HepG2 (cell line): Measurements from ENCODE around the gene LMAN2L. TPM values are rescaled to one million over a fixed set of nuclear protein-coding genes. Genes with fewer than 3 reads are reported as not detected.

Experiments used
- ELF3 ChIP-seq: IDR thresholded peaks from 2 replicates; pipeline ENCODE4 v1.6.1; 2016; ENCODE audit warnings: missing genetic modification reagents, missing compliant biosample characterization
- SNAPC2 ChIP-seq: sonication (generic); formaldehyde crosslinking; IDR thresholded peaks from 2 replicates; pipeline ENCODE4 v1.8.1; 2022; ENCODE audit warnings: mild to moderate bottlenecking, missing genetic modification reagents
- STAG1 ChIP-seq: sonication (generic); formaldehyde crosslinking; IDR thresholded peaks from 2 replicates; pipeline ENCODE4 v1.4.0; 2020; ENCODE audit warnings: missing genetic modification reagents
- polyA plus RNA-seq, 8 experiments: library from polyadenylated mRNA; depleted of rRNA in 3 of 8; stranded (reverse) in 7 of 8; unstranded in 1 of 8; fragments of >200 nt; fragmentation: Illumina TruSeq in 4 of 8; extraction: Trizol in 4 of 8; gene quantifications; 2 replicates each; pipeline versions ENCODE4 v1.2.1 to v1.2.3, GENCODE V29; 2011 to 2016; ENCODE audit warnings: low read depth in 4 of 8, missing spikeins in 1 of 8, mixed read lengths in 1 of 8; ENCODE audit not compliant: insufficient read depth in 1 of 8
- total RNA-seq, 5 experiments: library from RNA; depleted of rRNA; stranded (reverse); fragments of >200 nt; fragmentation: Illumina TruSeq; extraction: Trizol; gene quantifications; 2 replicates each; pipeline ENCODE4 v1.2.3, GENCODE V29; 2016; ENCODE audit warnings: low read depth in 1 of 5
- TF ChIP-seq, protein P1 (sequence below): sonication (generic); formaldehyde crosslinking; IDR thresholded peaks from one replicate; pipeline ENCODE4 v1.5.1; 2020; ENCODE audit warnings: mild to moderate bottlenecking, missing genetic modification reagents; ENCODE audit errors: not compliant biosample characterization
- TF ChIP-seq, protein P2 (sequence below): sonication (generic); formaldehyde crosslinking; IDR thresholded peaks from 2 replicates; pipeline ENCODE4 v1.4.0; 2020; ENCODE audit warnings: missing genetic modification reagents; ENCODE audit errors: not compliant biosample characterization
- TF ChIP-seq, protein P3 (sequence below): sonication (generic); formaldehyde crosslinking; IDR thresholded peaks from 2 replicates; pipeline ENCODE4 v1.5.1; 2020; ENCODE audit warnings: mild to moderate bottlenecking, missing genetic modification reagents
- TF ChIP-seq, protein P4 (sequence below): sonication (generic); formaldehyde crosslinking; IDR thresholded peaks from 2 replicates; pipeline ENCODE4 v1.4.0; 2020; ENCODE audit warnings: missing genetic modification reagents
- TF ChIP-seq, protein P5 (sequence below): sonication (generic); formaldehyde crosslinking; IDR thresholded peaks from 2 replicates; pipeline ENCODE4 v1.4.0; 2020; ENCODE audit warnings: mild to moderate bottlenecking, missing genetic modification reagents

The LMAN2L gene
- total and polyA plus RNA-seq, 2 of the 13 experiments (the other 11 are each of a cell fraction or from before 2014, with no cell fraction given), result 39.1 to 57.9 TPM

DNA sequence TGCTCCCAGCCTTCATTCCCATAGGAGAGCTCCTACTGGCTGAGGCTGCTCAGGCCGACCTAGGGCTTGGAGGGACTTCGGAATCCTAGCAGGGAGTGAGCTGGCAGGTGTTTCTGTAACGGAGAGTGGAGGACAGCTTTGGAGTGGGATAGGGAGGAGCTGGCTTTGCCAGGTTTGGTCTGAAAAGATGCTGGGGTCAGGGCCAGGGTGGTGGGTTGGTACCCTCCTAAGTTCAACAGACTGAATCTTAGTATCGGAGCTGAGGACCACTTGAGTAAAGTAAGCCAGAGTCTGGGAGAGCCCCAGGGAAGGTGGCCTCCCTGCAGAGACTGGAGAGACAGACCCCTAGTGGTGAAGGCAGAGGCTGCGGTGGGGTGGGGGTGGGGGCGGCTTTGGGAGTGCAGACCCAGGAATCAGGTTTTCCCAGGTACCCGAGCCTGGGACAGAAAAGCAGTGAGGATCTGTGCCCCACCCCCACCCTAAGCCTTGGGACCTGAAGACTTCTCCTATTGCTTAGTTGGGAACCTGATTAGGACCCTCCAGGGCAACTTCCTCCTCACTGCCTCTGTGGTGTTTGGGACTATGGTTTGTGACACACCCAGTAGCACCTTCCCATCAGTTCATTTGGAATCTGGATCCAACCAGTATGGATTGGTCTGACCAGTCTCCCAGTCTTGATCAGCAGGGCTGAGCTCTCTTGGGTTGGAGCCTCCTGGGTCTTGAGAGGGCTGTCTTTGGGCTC, 23.8 kb upstream of the LMAN2L start (continued):
- TF ChIP-seq, protein P1, sequence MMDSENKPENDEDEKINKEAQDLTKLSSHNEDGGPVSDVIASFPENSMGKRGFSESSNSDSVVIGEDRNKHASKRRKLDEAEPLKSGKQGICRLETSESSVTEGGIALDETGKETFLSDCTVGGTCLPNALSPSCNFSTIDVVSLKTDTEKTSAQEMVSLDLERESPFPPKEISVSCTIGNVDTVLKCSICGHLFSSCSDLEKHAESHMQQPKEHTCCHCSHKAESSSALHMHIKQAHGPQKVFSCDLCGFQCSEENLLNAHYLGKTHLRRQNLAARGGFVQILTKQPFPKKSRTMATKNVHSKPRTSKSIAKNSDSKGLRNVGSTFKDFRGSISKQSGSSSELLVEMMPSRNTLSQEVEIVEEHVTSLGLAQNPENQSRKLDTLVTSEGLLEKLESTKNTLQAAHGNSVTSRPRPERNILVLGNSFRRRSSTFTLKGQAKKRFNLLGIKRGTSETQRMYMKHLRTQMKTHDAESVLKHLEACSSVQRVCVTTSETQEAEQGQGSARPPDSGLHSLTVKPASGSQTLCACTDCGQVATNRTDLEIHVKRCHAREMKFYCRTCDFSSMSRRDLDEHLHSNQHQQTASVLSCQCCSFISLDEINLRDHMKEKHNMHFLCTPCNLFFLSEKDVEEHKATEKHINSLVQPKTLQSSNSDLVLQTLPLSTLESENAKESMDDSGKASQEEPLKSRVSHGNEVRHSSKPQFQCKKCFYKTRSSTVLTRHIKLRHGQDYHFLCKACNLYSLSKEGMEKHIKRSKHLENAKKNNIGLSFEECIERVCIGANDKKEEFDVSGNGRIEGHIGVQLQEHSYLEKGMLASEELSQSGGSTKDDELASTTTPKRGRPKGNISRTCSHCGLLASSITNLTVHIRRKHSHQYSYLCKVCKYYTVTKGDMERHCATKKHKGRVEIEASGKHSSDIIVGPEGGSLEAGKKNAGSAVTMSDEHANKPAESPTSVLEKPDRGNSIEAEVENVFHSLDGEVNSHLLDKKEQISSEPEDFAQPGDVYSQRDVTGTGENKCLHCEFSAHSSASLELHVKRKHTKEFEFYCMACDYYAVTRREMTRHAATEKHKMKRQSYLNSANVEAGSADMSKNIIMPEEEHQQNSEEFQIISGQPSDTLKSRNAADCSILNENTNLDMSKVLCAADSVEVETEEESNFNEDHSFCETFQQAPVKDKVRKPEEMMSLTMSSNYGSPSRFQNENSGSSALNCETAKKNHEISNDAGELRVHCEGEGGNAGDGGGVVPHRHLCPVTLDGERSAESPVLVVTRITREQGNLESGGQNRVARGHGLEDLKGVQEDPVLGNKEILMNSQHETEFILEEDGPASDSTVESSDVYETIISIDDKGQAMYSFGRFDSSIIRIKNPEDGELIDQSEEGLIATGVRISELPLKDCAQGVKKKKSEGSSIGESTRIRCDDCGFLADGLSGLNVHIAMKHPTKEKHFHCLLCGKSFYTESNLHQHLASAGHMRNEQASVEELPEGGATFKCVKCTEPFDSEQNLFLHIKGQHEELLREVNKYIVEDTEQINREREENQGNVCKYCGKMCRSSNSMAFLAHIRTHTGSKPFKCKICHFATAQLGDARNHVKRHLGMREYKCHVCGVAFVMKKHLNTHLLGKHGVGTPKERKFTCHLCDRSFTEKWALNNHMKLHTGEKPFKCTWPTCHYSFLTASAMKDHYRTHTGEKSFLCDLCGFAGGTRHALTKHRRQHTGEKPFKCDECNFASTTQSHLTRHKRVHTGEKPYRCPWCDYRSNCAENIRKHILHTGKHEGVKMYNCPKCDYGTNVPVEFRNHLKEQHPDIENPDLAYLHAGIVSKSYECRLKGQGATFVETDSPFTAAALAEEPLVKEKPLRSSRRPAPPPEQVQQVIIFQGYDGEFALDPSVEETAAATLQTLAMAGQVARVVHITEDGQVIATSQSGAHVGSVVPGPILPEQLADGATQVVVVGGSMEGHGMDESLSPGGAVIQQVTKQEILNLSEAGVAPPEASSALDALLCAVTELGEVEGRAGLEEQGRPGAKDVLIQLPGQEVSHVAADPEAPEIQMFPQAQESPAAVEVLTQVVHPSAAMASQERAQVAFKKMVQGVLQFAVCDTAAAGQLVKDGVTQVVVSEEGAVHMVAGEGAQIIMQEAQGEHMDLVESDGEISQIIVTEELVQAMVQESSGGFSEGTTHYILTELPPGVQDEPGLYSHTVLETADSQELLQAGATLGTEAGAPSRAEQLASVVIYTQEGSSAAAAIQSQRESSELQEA, result peak; percentile 41
- TF ChIP-seq STAG1 (CRISPR knock-in tag) (peak; percentile 32; the same call in 1 of the 2 replicates), SNAPC2 (CRISPR knock-in tag) (peak; percentile 32; the same call in 1 of the 2 replicates), ELF3 (CRISPR knock-in tag) (0 out of 2 replicates have a peak, but pooled peaks have one; percentile 12)
- TF ChIP-seq, protein P2, sequence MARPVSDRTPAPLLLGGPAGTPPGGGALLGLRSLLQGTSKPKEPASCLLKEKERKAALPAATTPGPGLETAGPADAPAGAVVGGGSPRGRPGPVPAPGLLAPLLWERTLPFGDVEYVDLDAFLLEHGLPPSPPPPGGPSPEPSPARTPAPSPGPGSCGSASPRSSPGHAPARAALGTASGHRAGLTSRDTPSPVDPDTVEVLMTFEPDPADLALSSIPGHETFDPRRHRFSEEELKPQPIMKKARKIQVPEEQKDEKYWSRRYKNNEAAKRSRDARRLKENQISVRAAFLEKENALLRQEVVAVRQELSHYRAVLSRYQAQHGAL (CRISPR knock-in tag), result no peak
- TF ChIP-seq, protein P3, sequence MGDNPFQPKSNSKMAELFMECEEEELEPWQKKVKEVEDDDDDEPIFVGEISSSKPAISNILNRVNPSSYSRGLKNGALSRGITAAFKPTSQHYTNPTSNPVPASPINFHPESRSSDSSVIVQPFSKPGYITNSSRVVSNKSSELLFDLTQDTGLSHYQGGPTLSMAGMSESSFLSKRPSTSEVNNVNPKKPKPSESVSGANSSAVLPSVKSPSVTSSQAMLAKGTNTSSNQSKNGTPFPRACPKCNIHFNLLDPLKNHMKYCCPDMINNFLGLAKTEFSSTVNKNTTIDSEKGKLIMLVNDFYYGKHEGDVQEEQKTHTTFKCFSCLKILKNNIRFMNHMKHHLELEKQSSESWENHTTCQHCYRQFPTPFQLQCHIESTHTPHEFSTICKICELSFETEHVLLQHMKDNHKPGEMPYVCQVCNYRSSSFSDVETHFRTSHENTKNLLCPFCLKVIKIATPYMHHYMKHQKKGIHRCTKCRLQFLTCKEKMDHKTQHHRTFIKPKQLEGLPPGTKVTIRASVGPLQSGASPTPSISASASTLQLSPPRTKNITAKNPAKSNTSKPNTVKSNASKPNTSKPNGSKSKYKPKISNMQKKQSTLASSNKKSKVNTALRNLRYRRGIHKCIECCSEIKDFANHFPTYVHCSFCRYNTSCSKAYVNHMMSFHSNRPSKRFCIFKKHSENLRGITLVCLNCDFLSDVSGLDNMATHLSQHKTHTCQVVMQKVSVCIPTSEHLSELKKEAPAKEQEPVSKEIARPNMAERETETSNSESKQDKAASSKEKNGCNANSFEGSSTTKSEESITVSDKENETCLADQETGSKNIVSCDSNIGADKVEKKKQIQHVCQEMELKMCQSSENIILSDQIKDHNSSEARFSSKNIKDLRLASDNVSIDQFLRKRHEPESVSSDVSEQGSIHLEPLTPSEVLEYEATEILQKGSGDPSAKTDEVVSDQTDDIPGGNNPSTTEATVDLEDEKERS, result 0 out of 2 replicates have a peak, but pooled peaks have one; percentile 7
- TF ChIP-seq, protein P4, sequence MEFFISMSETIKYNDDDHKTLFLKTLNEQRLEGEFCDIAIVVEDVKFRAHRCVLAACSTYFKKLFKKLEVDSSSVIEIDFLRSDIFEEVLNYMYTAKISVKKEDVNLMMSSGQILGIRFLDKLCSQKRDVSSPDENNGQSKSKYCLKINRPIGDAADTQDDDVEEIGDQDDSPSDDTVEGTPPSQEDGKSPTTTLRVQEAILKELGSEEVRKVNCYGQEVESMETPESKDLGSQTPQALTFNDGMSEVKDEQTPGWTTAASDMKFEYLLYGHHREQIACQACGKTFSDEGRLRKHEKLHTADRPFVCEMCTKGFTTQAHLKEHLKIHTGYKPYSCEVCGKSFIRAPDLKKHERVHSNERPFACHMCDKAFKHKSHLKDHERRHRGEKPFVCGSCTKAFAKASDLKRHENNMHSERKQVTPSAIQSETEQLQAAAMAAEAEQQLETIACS (CRISPR knock-in tag), result no peak
- TF ChIP-seq, protein P5, sequence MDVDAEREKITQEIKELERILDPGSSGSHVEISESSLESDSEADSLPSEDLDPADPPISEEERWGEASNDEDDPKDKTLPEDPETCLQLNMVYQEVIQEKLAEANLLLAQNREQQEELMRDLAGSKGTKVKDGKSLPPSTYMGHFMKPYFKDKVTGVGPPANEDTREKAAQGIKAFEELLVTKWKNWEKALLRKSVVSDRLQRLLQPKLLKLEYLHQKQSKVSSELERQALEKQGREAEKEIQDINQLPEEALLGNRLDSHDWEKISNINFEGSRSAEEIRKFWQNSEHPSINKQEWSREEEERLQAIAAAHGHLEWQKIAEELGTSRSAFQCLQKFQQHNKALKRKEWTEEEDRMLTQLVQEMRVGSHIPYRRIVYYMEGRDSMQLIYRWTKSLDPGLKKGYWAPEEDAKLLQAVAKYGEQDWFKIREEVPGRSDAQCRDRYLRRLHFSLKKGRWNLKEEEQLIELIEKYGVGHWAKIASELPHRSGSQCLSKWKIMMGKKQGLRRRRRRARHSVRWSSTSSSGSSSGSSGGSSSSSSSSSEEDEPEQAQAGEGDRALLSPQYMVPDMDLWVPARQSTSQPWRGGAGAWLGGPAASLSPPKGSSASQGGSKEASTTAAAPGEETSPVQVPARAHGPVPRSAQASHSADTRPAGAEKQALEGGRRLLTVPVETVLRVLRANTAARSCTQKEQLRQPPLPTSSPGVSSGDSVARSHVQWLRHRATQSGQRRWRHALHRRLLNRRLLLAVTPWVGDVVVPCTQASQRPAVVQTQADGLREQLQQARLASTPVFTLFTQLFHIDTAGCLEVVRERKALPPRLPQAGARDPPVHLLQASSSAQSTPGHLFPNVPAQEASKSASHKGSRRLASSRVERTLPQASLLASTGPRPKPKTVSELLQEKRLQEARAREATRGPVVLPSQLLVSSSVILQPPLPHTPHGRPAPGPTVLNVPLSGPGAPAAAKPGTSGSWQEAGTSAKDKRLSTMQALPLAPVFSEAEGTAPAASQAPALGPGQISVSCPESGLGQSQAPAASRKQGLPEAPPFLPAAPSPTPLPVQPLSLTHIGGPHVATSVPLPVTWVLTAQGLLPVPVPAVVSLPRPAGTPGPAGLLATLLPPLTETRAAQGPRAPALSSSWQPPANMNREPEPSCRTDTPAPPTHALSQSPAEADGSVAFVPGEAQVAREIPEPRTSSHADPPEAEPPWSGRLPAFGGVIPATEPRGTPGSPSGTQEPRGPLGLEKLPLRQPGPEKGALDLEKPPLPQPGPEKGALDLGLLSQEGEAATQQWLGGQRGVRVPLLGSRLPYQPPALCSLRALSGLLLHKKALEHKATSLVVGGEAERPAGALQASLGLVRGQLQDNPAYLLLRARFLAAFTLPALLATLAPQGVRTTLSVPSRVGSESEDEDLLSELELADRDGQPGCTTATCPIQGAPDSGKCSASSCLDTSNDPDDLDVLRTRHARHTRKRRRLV (CRISPR knock-in tag), result no peak
